ENCODE data around the gene NISCH.

The NISCH gene

GRCh38 chr3:52435246-52436101 lies 19.9 kb upstream of the NISCH start:
- no peak for TF ChIP-seq CTCF (conservative IDR thresholded peaks at IDR 0.05; ENCODE audit: low read depth, low read length)
- H3K4me3 ChIP-seq (ENCODE audit: low read length), result no peak overlapping the region
- DNase-seq (ENCODE audit: low read depth), result no peak

- no peak for TF ChIP-seq CTCF (conservative IDR thresholded peaks at IDR 0.05; ENCODE audit: low read depth, low read length)
- no peak for DNase-seq (ENCODE audit: low read depth)
- H3K4me3 ChIP-seq (ENCODE audit: low read length), result no peak overlapping the region
Measured at GRCh38 chr3:52436500-52437149, 18.8 kb upstream of the NISCH start.

- H3K4me3 ChIP-seq (ENCODE audit: low read length), result no peak overlapping the region
- TF ChIP-seq CTCF (conservative IDR thresholded peaks at IDR 0.05; ENCODE audit: low read depth, low read length), result no peak
- DNase-seq (ENCODE audit: low read depth), result no peak
Measured at GRCh38 chr3:52437326-52438103, 17.9 kb upstream of the NISCH start.

- no peak overlapping the region for H3K4me3 ChIP-seq (ENCODE audit: low read length)
- no peak for TF ChIP-seq CTCF (conservative IDR thresholded peaks at IDR 0.05; ENCODE audit: low read depth, low read length)
- no peak for DNase-seq (ENCODE audit: low read depth)
Measured at GRCh38 chr3:52438104-52438376, 17.4 kb upstream of the NISCH start.

GRCh38 chr3:52438579-52439425 lies 16.6 kb upstream of the NISCH start:
- DNase-seq (ENCODE audit: low read depth), result no peak
- no peak overlapping the region for H3K4me3 ChIP-seq (ENCODE audit: low read length)
- TF ChIP-seq CTCF (conservative IDR thresholded peaks at IDR 0.05; ENCODE audit: low read depth, low read length), result no peak

GRCh38 chr3:52439426-52440248 lies 15.8 kb upstream of the NISCH start:
- no peak for TF ChIP-seq CTCF (conservative IDR thresholded peaks at IDR 0.05; ENCODE audit: low read depth, low read length)
- DNase-seq (ENCODE audit: low read depth), result no peak
- H3K4me3 ChIP-seq (ENCODE audit: low read length), result no peak overlapping the region
